RWPE2 (cell line): ENCODE results near the gene MYRF.

Experiments
- ATAC-seq: fragments of 200-7000 bp; cut with Tn5 transposase; 3 replicates; pipeline ENCODE4 v1.9.1; 2021; ENCODE audit warnings: low read depth
- DNase-seq: peaks from one replicate; pipeline ENCODE4 v3.0.0-alpha.2; 2020; ENCODE audit warnings: low spot score
- H3K27ac ChIP-seq: fragments of 450-650 bp; 2 replicates; pipeline ENCODE4 v1.5.1; 2017; ENCODE audit warnings: mild to moderate bottlenecking; ENCODE audit not compliant: poor library complexity, severe bottlenecking
- H3K27me3 ChIP-seq: fragments of 250-450 bp; sonication (Bioruptor Pico); 2 replicates; pipeline ENCODE4 v1.5.1; 2021; ENCODE audit warnings: mild to moderate bottlenecking, moderate library complexity; ENCODE audit not compliant: insufficient read depth, poor library complexity, severe bottlenecking
- H3K36me3 ChIP-seq: fragments of 250-450 bp; sonication (Bioruptor Pico); 2 replicates; pipeline ENCODE4 v1.5.1; 2020; ENCODE audit warnings: low read depth, mild to moderate bottlenecking, moderate library complexity
- H3K4me1 ChIP-seq: fragments of 250-450 bp; sonication (Bioruptor Pico); 2 replicates; pipeline ENCODE4 v1.5.1; 2021; ENCODE audit warnings: mild to moderate bottlenecking, moderate library complexity; ENCODE audit not compliant: insufficient read depth, poor library complexity, severe bottlenecking
- H3K4me3 ChIP-seq: fragments of 250-450 bp; sonication (Bioruptor Pico); 2 replicates; pipeline ENCODE4 v1.5.1; 2021; ENCODE audit warnings: mild to moderate bottlenecking, moderate library complexity; ENCODE audit not compliant: severe bottlenecking
- H3K9me3 ChIP-seq: fragments of 250-450 bp; sonication (Bioruptor Pico); 2 replicates; pipeline ENCODE4 v1.5.1; 2021; ENCODE audit warnings: mild to moderate bottlenecking, moderate library complexity; ENCODE audit not compliant: severe bottlenecking
- CTCF ChIP-seq: fragments of 450-650 bp; IDR thresholded peaks from one replicate; pipeline ENCODE4 v1.5.1; 2017; ENCODE audit warnings: mild to moderate bottlenecking, moderate library complexity; ENCODE audit not compliant: poor library complexity, severe bottlenecking

MYRF gene

GRCh38 chr11:61735391-61735790 is 17.0 kb upstream of the MYRF start:
- Histone ChIP-seq H3K4me3 (no peak overlapping the region), H3K27me3 (no peaks in the 10 kb centered on the region), H3K4me1 (peaks cover 4% of the 10 kb centered on the region), H3K27ac (no peak overlapping the region), H3K9me3 (no peaks in the 10 kb centered on the region), H3K36me3 (no peaks in the 10 kb centered on the region)
- ATAC-seq (no peak), DNase-seq (no peak)
- no peak for TF ChIP-seq CTCF

DNA sequence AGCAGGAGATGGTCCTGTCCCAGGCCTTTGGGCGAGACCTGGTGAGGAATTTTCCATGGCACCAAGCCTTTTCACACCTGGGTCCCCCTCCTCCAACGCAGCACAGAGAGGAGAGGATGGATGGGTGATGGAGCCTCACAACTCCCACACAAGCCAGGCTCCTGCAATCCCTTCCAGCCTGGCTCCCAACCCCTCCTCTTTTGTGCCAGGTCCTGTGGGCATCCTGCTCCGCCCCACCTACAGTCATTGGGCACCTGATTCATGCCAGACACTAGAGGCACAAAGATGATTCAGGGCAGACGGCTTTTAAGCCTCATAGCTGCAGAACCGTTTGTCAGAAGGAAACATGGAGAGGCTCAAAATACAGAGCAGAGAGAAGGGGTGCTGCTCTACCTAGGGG is 16.1 kb upstream of the MYRF start:
- no peak overlapping the region for H3K4me3 ChIP-seq
- H3K27me3 ChIP-seq: no peaks in the 10 kb centered on the region
- TF ChIP-seq CTCF: no peak
- H3K9me3 ChIP-seq: no peaks in the 10 kb centered on the region
- H3K27ac ChIP-seq: no peak overlapping the region
- no peak for DNase-seq
- H3K4me1 ChIP-seq: no peaks in the 10 kb centered on the region
- no peaks in the 10 kb centered on the region for H3K36me3 ChIP-seq
- peak; percentile 43 for ATAC-seq

- no peak for DNase-seq
- no peak overlapping the region for H3K27ac ChIP-seq
- no peak for ATAC-seq
- H3K4me3 ChIP-seq: no peak overlapping the region
- H3K36me3 ChIP-seq: no peaks in the 10 kb centered on the region
- no peaks in the 10 kb centered on the region for H3K4me1 ChIP-seq
- H3K9me3 ChIP-seq: no peaks in the 10 kb centered on the region
- H3K27me3 ChIP-seq: no peaks in the 10 kb centered on the region
- no peak for TF ChIP-seq CTCF
Measured at GRCh38 chr11:61737131-61737530, 15.3 kb upstream of the MYRF start.

GRCh38 chr11:61737636-61738386 is 14.6 kb upstream of the MYRF start:
- Histone ChIP-seq H3K9me3 (no peaks in the 10 kb centered on the region), H3K27me3 (no peaks in the 10 kb centered on the region), H3K4me3 (no peak overlapping the region), H3K27ac (no peak overlapping the region), H3K4me1 (no peaks in the 10 kb centered on the region), H3K36me3 (no peaks in the 10 kb centered on the region)
- TF ChIP-seq CTCF: no peak
- ATAC-seq (no peak), DNase-seq (no peak)

DNA sequence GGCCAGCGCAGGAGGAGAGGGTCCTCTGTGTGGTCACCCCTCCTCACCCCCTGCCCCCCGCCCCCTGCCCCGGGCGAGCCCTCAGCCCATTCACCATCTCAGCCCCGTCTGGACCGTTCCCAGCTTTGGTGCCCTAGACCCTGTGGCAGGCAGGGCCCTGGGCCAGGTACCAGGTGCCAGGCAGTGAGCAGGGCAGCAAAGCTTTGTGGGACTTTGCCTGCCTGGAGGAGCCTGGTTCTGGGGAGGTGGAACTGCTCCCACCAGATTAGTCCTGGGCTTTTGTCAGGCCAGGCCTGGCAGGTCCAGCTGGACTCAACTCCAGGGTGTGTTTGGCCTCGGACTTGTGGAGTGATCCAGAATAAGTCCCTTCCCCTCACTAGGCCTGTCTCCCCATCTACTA is 13.7 kb upstream of the MYRF start:
- H3K27ac ChIP-seq: no peak overlapping the region
- H3K9me3 ChIP-seq: no peaks in the 10 kb centered on the region
- H3K4me3 ChIP-seq: no peak overlapping the region
- no peaks in the 10 kb centered on the region for H3K4me1 ChIP-seq
- TF ChIP-seq CTCF: no peak
- no peak for DNase-seq
- no peaks in the 10 kb centered on the region for H3K36me3 ChIP-seq
- no peaks in the 10 kb centered on the region for H3K27me3 ChIP-seq
- ATAC-seq: no peak
